Ishikawa (cell line): ENCODE data around the gene GRID1.

Experiments used
- CEBPB ChIP-seq: IDR thresholded peaks from 2 replicates; pipeline ENCODE4 v1.6.1; 2012
- CREB1 ChIP-seq: IDR thresholded peaks from 2 replicates; pipeline ENCODE4 v1.6.1; 2012; ENCODE audit warnings: low read depth
- EGR1 ChIP-seq: IDR thresholded peaks from 2 replicates; pipeline ENCODE4 v1.6.1; 2012
- EP300 ChIP-seq: IDR thresholded peaks from 2 replicates; pipeline ENCODE4 v1.6.1; 2012; ENCODE audit warnings: borderline replicate concordance
- FOXM1 ChIP-seq: IDR thresholded peaks from 2 replicates; pipeline ENCODE4 v1.6.1; 2012; ENCODE audit warnings: low read depth, borderline replicate concordance
- NFIC ChIP-seq: IDR thresholded peaks from 2 replicates; pipeline ENCODE4 v1.6.1; 2012
- RAD21 ChIP-seq: IDR thresholded peaks from 2 replicates; pipeline ENCODE4 v1.6.1; 2012; ENCODE audit warnings: low read depth
- REST ChIP-seq: IDR thresholded peaks from 2 replicates; pipeline ENCODE4 v1.6.1; 2012; ENCODE audit warnings: low read depth, mild to moderate bottlenecking
- TAF1 ChIP-seq: IDR thresholded peaks from 2 replicates; pipeline ENCODE4 v1.6.1; 2012; ENCODE audit warnings: low read depth, mild to moderate bottlenecking
- TCF12 ChIP-seq: IDR thresholded peaks from 2 replicates; pipeline ENCODE4 v1.6.1; 2012; ENCODE audit warnings: low read depth
- TEAD4 ChIP-seq: IDR thresholded peaks from 2 replicates; pipeline ENCODE4 v1.6.1; 2012
- YY1 ChIP-seq: IDR thresholded peaks from 2 replicates; pipeline ENCODE4 v1.6.1; 2012; ENCODE audit warnings: low read depth
- ZBTB7A ChIP-seq: IDR thresholded peaks from 2 replicates; pipeline ENCODE4 v1.6.1; 2012; ENCODE audit warnings: low read depth
- TF ChIP-seq, protein P1 (sequence below): IDR thresholded peaks from 2 replicates; pipeline ENCODE4 v1.6.1; 2012
- TF ChIP-seq, protein P2 (sequence below): IDR thresholded peaks from 2 replicates; pipeline ENCODE4 v1.6.1; 2012

GRID1 gene

GRCh38 chr10:85565381-85565780 is 801.2 kb downstream of the GRID1 start:
- no peak for TF ChIP-seq REST
- TF ChIP-seq EGR1, result no peak
- TF ChIP-seq, protein P1, sequence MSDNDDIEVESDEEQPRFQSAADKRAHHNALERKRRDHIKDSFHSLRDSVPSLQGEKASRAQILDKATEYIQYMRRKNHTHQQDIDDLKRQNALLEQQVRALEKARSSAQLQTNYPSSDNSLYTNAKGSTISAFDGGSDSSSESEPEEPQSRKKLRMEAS, result no peak
- no peak for TF ChIP-seq CREB1
- TF ChIP-seq TAF1, result no peak
- no peak for TF ChIP-seq TEAD4
- TF ChIP-seq NFIC, result no peak

GRCh38 chr10:85558533-85558932 is 808.1 kb downstream of the GRID1 start:
- TF ChIP-seq CEBPB, result no peak
- TF ChIP-seq TEAD4, result no peak
- no peak for TF ChIP-seq EP300

- no peak for TF ChIP-seq YY1
- no peak for TF ChIP-seq EGR1
- TF ChIP-seq FOXM1, result no peak
- TF ChIP-seq TAF1, result no peak
- no peak for TF ChIP-seq RAD21
- TF ChIP-seq CEBPB, result no peak
- no peak for TF ChIP-seq NFIC
These were observed 808.9 kb downstream of the GRID1 start for GRCh38 chr10:85557706-85558105.

- TF ChIP-seq EGR1 (no peak), TCF12 (no peak), CEBPB (no peak), NFIC (no peak), EP300 (no peak), REST (no peak), TAF1 (no peak), YY1 (no peak), TEAD4 (no peak), ZBTB7A (no peak), RAD21 (no peak), CREB1 (no peak), FOXM1 (no peak)
- TF ChIP-seq, protein P1, result no peak
- TF ChIP-seq, protein P2, sequence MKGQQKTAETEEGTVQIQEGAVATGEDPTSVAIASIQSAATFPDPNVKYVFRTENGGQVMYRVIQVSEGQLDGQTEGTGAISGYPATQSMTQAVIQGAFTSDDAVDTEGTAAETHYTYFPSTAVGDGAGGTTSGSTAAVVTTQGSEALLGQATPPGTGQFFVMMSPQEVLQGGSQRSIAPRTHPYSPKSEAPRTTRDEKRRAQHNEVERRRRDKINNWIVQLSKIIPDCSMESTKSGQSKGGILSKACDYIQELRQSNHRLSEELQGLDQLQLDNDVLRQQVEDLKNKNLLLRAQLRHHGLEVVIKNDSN, result no peak
These were observed 809.5 kb downstream of the GRID1 start for GRCh38 chr10:85557077-85557476.
